ENCODE results near the gene CD300A.

CD300A gene

DNA sequence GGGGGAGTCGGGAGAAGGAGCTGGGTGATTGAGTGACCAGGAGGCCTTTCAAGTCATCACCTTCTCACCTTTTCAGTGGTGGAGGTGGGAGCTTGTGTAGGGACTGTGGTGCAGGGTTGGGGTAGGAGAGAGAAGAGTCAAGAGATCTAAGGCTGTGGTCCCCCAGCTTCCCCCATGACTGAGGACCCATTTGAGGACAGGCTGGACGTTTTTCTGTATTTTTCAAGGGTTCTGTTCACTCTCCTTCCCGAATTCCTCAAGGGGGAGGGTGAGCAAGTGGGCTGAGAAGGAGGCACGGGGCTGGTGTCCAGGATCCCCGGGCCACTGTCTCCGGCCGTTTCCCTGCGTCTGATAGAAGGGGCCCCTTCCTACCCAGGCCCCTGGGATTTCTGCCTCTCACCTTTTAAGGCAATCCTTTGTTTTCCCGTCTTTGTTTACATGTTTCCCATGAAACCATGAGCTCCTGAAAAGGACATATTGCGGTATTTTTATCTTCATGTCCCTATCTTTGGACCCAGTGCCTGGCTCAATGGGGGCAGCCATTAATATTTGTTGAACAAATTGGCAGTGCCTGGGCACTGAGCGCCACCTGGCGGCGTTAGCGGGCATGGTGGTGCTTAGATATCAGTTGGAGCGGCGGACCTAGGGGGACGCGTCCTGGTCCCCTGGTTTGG lies 9.2 kb upstream of the CD300A start:
- H3K9ac ChIP-seq (ENCODE audit: low read depth, low read length): no peak overlapping the region
- no peaks in the 10 kb centered on the region for H3K9me3 ChIP-seq (ENCODE audit: insufficient read depth, low read depth, low read length)
- no peak overlapping the region for H3K4me3 ChIP-seq (ENCODE audit: low read length)
- 30% methylated on average over 17 of the region's 18 CpGs for WGBS
- no peak overlapping the region for H3K27ac ChIP-seq (ENCODE audit: low read depth, low read length)
- H3K36me3 ChIP-seq (ENCODE audit: insufficient read depth, low read length): no peaks in the 10 kb centered on the region
- peaks cover 32% of the 10 kb centered on the region for H3K27me3 ChIP-seq (ENCODE audit: insufficient read depth, low read length)
- peaks cover 18% of the 10 kb centered on the region; the same call in 1 of the 2 replicates for H3K4me1 ChIP-seq (ENCODE audit: insufficient read depth, low read length)

GRCh38 chr17:74457820-74458166 lies 8.6 kb upstream of the CD300A start:
- no peaks in the 10 kb centered on the region for H3K36me3 ChIP-seq (ENCODE audit: insufficient read depth, low read length)
- WGBS: 47% methylated on average over 6 of the region's 6 CpGs

DNA sequence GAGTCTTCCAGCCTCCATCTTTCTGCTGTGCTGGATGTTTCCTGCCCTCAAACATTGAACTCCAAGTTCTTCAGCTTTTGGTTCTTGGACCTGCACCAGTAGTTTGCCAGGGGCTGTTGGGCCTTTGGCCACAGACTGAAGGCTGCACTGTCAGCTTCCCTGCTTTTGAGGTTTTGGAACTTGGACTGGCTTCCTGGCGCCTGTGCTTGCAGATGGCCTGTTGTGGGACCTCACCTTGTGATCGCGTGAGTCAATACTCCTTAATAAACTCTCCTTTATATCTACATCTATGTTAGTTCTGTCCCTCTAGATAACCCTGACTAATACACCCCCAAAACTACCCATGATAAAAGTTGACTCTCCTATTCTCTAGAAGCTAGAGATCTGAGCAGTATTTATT lies 7.6 kb upstream of the CD300A start:
- H3K9ac ChIP-seq (ENCODE audit: low read depth, low read length): no peak overlapping the region

More at GRCh38 chr17:74457820-74458166, 8.6 kb upstream of the CD300A start:
- no peaks in the 10 kb centered on the region for H3K9me3 ChIP-seq (ENCODE audit: insufficient read depth, low read depth, low read length)
- no peak overlapping the region for H3K4me3 ChIP-seq (ENCODE audit: low read length)
- H3K27me3 ChIP-seq (ENCODE audit: insufficient read depth, low read length): peaks cover 27% of the 10 kb centered on the region
- no peak overlapping the region for H3K27ac ChIP-seq (ENCODE audit: low read depth, low read length)
- peaks cover 18% of the 10 kb centered on the region; the same call in 1 of the 2 replicates for H3K4me1 ChIP-seq (ENCODE audit: insufficient read depth, low read length)
- no peak overlapping the region for H3K9ac ChIP-seq (ENCODE audit: low read depth, low read length)

GRCh38 chr17:74459622-74460021 lies 6.8 kb upstream of the CD300A start:
- WGBS: 88% methylated on average over 7 of the region's 7 CpGs
- peaks cover 8% of the 10 kb centered on the region; the same call in 1 of the 2 replicates for H3K4me1 ChIP-seq (ENCODE audit: insufficient read depth, low read length)

More for the DNA sequence above, 7.6 kb upstream of the CD300A start:
- peaks cover 12% of the 10 kb centered on the region; the same call in 1 of the 2 replicates for H3K4me1 ChIP-seq (ENCODE audit: insufficient read depth, low read length)
- H3K9me3 ChIP-seq (ENCODE audit: insufficient read depth, low read depth, low read length): no peaks in the 10 kb centered on the region
- peaks cover 17% of the 10 kb centered on the region for H3K27me3 ChIP-seq (ENCODE audit: insufficient read depth, low read length)
- H3K4me3 ChIP-seq (ENCODE audit: low read length): no peak overlapping the region
- WGBS: 65% methylated on average over 3 of the region's 3 CpGs
- H3K27ac ChIP-seq (ENCODE audit: low read depth, low read length): no peak overlapping the region
- no peaks in the 10 kb centered on the region for H3K36me3 ChIP-seq (ENCODE audit: insufficient read depth, low read length)

DNA sequence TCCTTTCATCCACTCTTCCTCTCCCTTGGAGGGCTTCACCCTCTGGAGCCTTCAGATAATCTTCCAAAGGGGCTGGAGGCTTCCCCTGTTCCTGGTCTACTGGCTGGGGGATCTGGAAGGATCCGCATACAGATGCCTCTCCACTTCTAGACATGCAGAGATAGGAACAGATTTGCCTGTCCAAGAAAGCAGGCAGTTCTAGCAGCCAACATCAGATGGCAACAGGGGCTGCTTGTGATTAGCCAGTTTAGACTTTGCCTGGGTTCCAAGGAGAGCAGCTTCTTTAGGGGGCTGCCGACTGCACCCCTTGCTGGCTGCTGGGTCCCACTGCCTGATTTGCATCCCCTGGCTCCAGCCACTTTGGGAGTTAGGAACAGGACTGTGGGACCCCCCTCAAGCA lies 6.2 kb upstream of the CD300A start:
- Histone ChIP-seq H3K9me3 (ENCODE audit: insufficient read depth, low read depth, low read length) (no peaks in the 10 kb centered on the region), H3K9ac (ENCODE audit: low read depth, low read length) (no peak overlapping the region), H3K36me3 (ENCODE audit: insufficient read depth, low read length) (no peaks in the 10 kb centered on the region), H3K4me3 (ENCODE audit: low read length) (no peak overlapping the region), H3K27me3 (ENCODE audit: insufficient read depth, low read length) (peaks cover 7% of the 10 kb centered on the region), H3K27ac (ENCODE audit: low read depth, low read length) (no peak overlapping the region), H3K4me1 (ENCODE audit: insufficient read depth, low read length) (peaks cover 2% of the 10 kb centered on the region; the same call in 1 of the 2 replicates)
- 84% methylated on average over 2 of the region's 2 CpGs for WGBS

More at GRCh38 chr17:74459622-74460021, 6.8 kb upstream of the CD300A start:
- peaks cover 13% of the 10 kb centered on the region for H3K27me3 ChIP-seq (ENCODE audit: insufficient read depth, low read length)
- no peaks in the 10 kb centered on the region for H3K36me3 ChIP-seq (ENCODE audit: insufficient read depth, low read length)
- H3K9me3 ChIP-seq (ENCODE audit: insufficient read depth, low read depth, low read length): no peaks in the 10 kb centered on the region
- H3K9ac ChIP-seq (ENCODE audit: low read depth, low read length): no peak overlapping the region
- H3K27ac ChIP-seq (ENCODE audit: low read depth, low read length): no peak overlapping the region
- no peak overlapping the region for H3K4me3 ChIP-seq (ENCODE audit: low read length)

- H3K4me1 ChIP-seq (ENCODE audit: insufficient read depth, low read length): no peaks in the 10 kb centered on the region
- H3K9me3 ChIP-seq (ENCODE audit: insufficient read depth, low read depth, low read length): no peaks in the 10 kb centered on the region
- no peak overlapping the region for H3K9ac ChIP-seq (ENCODE audit: low read depth, low read length)
- 93% methylated on average over 7 of the region's 7 CpGs for WGBS
- no peaks in the 10 kb centered on the region for H3K36me3 ChIP-seq (ENCODE audit: insufficient read depth, low read length)
- no peak overlapping the region for H3K27ac ChIP-seq (ENCODE audit: low read depth, low read length)
- no peak overlapping the region for H3K4me3 ChIP-seq (ENCODE audit: low read length)
- H3K27me3 ChIP-seq (ENCODE audit: insufficient read depth, low read length): peaks cover 7% of the 10 kb centered on the region
These were observed 5.4 kb upstream of the CD300A start for GRCh38 chr17:74460996-74461395.

GRCh38 chr17:74461611-74462010 lies 4.8 kb upstream of the CD300A start:
- no peaks in the 10 kb centered on the region for H3K9me3 ChIP-seq (ENCODE audit: insufficient read depth, low read depth, low read length)
- H3K9ac ChIP-seq (ENCODE audit: low read depth, low read length): no peak overlapping the region
- H3K27ac ChIP-seq (ENCODE audit: low read depth, low read length): no peak overlapping the region
- peaks cover 10% of the 10 kb centered on the region for H3K27me3 ChIP-seq (ENCODE audit: insufficient read depth, low read length)
- H3K4me3 ChIP-seq (ENCODE audit: low read length): no peak overlapping the region
- H3K36me3 ChIP-seq (ENCODE audit: insufficient read depth, low read length): no peaks in the 10 kb centered on the region
- 89% methylated on average over 10 of the region's 10 CpGs for WGBS
- no peaks in the 10 kb centered on the region for H3K4me1 ChIP-seq (ENCODE audit: insufficient read depth, low read length)

- Histone ChIP-seq H3K9ac (ENCODE audit: low read depth, low read length) (no peak overlapping the region), H3K4me3 (ENCODE audit: low read length) (no peak overlapping the region), H3K9me3 (ENCODE audit: insufficient read depth, low read depth, low read length) (no peaks in the 10 kb centered on the region), H3K27ac (ENCODE audit: low read depth, low read length) (no peak overlapping the region), H3K27me3 (ENCODE audit: insufficient read depth, low read length) (peaks cover 12% of the 10 kb centered on the region), H3K36me3 (ENCODE audit: insufficient read depth, low read length) (no peaks in the 10 kb centered on the region), H3K4me1 (ENCODE audit: insufficient read depth, low read length) (peaks cover 6% of the 10 kb centered on the region; the same call in 1 of the 2 replicates)
- WGBS: 90% methylated on average over 7 of the region's 7 CpGs
These were observed 1.6 kb upstream of the CD300A start for GRCh38 chr17:74464730-74465377.

GRCh38 chr17:74465378-74466110 lies 890 bp upstream of the CD300A start:
- peaks cover 6% of the 10 kb centered on the region; the same call in 1 of the 2 replicates for H3K4me1 ChIP-seq (ENCODE audit: insufficient read depth, low read length)
- H3K9me3 ChIP-seq (ENCODE audit: insufficient read depth, low read depth, low read length): no peaks in the 10 kb centered on the region
- peaks cover 12% of the 10 kb centered on the region for H3K27me3 ChIP-seq (ENCODE audit: insufficient read depth, low read length)
- no peak overlapping the region for H3K27ac ChIP-seq (ENCODE audit: low read depth, low read length)
- WGBS: 92% methylated on average over 8 of the region's 8 CpGs
- H3K4me3 ChIP-seq (ENCODE audit: low read length): no peak overlapping the region
- no peaks in the 10 kb centered on the region for H3K36me3 ChIP-seq (ENCODE audit: insufficient read depth, low read length)
- H3K9ac ChIP-seq (ENCODE audit: low read depth, low read length): no peak overlapping the region

- 83% methylated on average over 10 of the region's 11 CpGs for WGBS
These were observed 372 bp downstream of the CD300A start for GRCh38 chr17:74466828-74467184.

More at GRCh38 chr17:74466828-74467184, 372 bp downstream of the CD300A start:
- no peaks in the 10 kb centered on the region for H3K36me3 ChIP-seq (ENCODE audit: insufficient read depth, low read length)
- H3K4me1 ChIP-seq (ENCODE audit: insufficient read depth, low read length): peaks cover 6% of the 10 kb centered on the region; the same call in 1 of the 2 replicates
- H3K9me3 ChIP-seq (ENCODE audit: insufficient read depth, low read depth, low read length): no peaks in the 10 kb centered on the region
- no peak overlapping the region for H3K27ac ChIP-seq (ENCODE audit: low read depth, low read length)
- no peak overlapping the region for H3K9ac ChIP-seq (ENCODE audit: low read depth, low read length)
- peaks cover 12% of the 10 kb centered on the region for H3K27me3 ChIP-seq (ENCODE audit: insufficient read depth, low read length)
- H3K4me3 ChIP-seq (ENCODE audit: low read length): peak overlapping the region; percentile 35
